IPS-18c (cell line): Measurements from ENCODE around the gene FBXL17.
"Not testable (repeated sequence)": the region's sequence is repeated elsewhere in the genome, so short reads cannot be mapped to it uniquely, and the experiment has no call there.

ENCODE experiments used
- H3K4me3 ChIP-seq: 2 replicates; pipeline ENCODE4 v1.7.0; 2013; ENCODE audit warnings: low read depth, mild to moderate bottlenecking, low read length, moderate library complexity; ENCODE audit not compliant: insufficient read depth
- H3K9me3 ChIP-seq: one replicate; pipeline ENCODE4 v1.6.1; 2013; ENCODE audit warnings: mild to moderate bottlenecking, low read length, moderate library complexity; ENCODE audit not compliant: control insufficient read depth, insufficient read depth

Gene FBXL17

DNA sequence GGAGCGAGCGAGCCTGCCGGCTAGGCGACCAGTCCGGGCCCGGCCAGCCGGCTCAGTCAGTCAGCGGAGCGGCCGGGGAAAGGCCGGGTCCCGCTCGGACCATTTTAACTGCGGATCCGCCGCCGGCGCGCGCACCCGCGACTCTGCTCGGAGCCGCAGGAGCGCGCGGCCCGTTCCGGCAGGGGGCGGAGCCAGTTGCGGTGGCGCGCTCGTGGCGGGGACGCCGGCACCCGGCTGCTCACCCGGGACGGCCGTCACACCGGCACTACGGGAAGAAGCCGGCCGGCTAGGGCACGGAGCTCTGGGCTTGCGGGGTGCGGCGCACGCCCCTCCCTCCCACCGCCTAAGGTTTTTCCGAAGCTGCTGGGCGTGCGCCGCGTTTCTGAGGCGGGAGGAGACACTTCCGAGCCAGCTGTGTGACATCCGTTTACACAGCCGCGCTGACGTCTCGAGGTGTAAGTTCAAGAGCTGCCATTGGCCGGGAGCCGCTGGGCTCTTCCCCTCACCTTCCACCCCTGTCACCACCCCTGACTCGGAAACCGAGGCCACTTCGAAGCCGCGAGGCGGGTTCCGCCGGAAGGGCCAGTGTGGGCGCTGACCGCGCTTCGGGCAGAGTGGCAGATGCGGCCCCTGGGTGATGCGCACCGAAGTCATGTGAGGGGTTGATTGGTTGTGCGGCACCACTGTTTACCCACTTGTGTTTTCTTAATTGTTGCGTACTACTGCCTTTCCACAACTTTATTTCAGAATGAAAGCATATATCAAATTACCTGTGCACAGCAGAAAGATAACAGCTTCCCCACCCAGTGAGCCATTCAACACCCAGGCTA is at the start of gene FBXL17:
Gene FBXL17, minus strand, starts transcription at position 145 of the 830 bp plus-strand sequence.
- Histone ChIP-seq H3K9me3 (no peaks in the 10 kb centered on the region), H3K4me3 (peak within 1 kb of the TSS; percentile 93)

DNA sequence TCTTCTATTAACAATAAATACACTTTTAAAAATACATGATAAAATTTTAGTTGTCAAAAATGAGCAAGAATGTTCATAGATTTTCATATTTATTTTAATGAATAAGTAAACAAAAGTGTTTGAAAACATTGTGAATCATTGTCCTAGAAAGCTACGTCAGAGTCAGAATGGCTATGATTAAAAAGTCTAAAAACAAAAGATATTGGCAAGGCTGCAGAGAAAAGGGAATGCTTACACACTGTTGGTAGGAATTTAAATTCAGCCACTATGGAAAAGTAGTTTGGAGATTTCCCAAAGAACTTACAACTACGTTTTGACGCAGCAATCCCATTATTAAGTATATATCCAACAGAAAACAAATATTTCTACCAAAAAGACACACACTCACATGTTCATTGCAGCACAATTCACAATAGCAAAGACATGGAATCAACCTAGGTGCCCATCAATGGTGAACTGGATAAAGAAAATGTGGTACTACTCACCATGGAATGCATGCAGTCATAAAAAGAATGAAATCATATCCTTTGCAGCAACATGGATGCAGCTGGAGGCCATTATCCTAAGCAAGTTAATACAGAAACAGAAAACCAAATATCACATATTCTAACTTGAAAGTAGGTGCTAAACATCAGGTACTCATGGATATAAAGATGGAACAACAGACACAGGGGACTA is 49.2 kb upstream of the FBXL17 start:
- no peak overlapping the region for H3K4me3 ChIP-seq
- no peaks in the 10 kb centered on the region for H3K9me3 ChIP-seq

DNA sequence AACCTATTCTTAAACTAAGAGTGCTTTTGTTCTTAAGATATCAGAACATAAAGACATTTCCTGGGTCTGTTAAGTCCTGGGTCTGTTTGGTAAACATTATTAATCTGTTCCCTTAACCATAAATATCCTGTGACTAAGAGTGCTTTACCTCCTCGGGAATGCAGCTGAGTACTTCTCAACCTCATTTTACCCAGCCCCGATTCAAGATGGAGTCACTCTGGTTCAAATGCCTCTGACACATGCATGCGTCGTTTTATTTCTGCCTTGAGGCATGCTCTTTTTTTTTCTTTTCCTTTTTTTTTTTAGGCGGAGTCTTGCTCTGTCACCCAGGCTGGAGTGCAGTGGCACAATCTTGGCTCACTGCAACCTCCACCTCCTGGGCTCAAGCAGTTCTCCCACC is 39.8 kb upstream of the FBXL17 start:
- Histone ChIP-seq H3K4me3 (no peak overlapping the region), H3K9me3 (no peaks in the 10 kb centered on the region)

DNA sequence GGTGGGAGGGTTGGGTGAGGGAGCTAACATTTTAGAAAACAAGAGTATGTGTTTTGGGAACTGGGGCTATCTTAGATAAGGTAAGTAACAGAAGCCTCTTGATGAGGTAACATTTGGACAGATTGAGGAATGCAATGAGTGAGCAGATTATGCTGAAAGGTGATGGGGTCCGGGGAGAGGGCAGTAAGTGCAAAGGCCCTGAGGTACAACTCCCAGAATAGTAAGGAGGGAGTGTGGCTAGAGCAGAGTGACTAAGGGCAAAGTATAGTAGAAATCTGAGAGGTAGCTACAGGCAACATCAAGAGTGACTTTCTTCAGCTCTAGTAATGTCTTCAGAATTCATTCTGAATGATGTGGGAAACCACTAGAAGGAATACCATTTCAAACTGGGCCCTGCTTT is 38.9 kb upstream of the FBXL17 start:
- Histone ChIP-seq H3K4me3 (no peak overlapping the region), H3K9me3 (no peaks in the 10 kb centered on the region)

DNA sequence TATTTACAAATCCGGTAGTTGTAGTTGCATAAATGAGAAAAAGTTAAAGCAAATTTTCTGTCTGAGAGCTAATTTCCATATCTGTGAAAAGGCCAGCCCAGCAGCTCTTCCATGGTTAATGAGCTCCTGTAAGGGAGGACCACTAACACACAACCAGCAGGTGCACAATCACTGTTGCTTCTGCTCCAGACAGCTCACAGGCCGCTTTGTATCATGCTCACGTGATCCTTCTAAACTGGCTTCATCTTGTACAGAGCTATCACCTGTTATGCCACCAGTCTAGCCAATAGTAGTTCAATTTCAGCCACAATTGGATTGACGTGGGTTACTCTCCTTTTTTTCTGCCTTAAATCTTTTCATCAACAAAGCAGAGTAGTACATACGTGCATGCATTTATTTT is 38.3 kb upstream of the FBXL17 start:
- H3K9me3 ChIP-seq, result no peaks in the 10 kb centered on the region
- H3K4me3 ChIP-seq, result no peak overlapping the region

DNA sequence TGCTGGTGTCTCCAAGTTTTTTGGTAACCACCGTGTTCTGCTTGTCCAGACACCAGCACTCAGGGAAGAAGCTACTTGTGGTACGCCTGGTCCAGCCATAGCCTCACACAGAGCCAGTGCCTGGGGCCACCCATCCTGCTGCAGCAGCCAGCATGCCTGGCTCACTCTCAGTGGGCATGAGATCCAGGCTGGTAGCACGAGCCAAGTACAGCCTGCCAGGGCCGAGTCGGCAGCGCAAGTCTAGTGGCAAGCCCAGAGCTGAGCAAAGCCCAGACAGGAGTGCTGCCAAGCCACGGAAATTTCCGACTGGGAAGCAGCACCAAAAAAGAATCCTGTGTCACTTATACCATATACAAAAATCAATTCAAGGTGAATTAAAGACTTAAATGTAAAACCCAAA is 36.3 kb upstream of the FBXL17 start:
- Histone ChIP-seq H3K4me3 (no peak overlapping the region), H3K9me3 (no peaks in the 10 kb centered on the region)

DNA sequence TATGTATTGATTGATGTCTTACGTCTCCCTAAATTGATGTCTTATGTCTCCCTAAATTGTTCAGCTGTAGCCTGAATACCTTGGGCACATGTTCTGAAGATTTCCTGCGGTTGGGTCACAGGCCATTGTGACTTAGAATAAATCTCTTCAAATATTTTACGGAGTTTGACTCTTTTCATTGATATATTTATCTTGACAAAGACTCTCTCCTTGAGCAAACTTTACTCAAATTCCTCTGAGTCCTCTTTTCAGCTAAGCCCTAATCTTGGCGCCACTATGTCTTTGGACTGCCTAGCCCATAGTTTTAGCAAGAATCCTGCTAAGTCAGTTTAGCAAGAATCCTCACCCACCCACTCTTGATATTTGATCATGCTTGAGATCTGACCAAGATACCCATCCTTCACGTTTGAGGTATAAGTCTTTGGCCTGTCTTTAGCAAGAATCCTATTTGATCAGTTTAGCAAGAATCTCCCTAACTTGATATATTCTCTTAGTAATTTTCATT is 35.3 kb upstream of the FBXL17 start:
- Histone ChIP-seq H3K9me3 (no peaks in the 10 kb centered on the region), H3K4me3 (no peak overlapping the region)

DNA sequence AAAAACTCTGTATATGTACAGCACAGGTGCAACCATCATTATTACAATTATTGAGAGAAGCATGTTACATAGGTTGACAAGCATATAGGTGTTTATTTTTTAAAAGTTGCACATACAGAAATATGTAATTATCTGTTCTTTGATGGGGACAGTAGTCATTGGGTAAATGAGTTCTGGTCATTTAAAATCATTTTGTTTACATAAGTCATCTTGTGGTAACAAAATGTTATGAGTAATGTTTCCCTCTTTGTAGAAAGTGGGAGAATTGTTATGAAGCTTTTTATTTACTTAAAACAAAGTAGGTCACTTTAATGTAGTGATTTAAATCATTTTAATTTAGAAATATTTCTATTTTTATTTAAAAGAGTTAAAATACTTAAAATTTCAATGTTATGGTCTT is 33.8 kb upstream of the FBXL17 start:
- Histone ChIP-seq H3K9me3 (no peaks in the 10 kb centered on the region), H3K4me3 (no peak overlapping the region)

DNA sequence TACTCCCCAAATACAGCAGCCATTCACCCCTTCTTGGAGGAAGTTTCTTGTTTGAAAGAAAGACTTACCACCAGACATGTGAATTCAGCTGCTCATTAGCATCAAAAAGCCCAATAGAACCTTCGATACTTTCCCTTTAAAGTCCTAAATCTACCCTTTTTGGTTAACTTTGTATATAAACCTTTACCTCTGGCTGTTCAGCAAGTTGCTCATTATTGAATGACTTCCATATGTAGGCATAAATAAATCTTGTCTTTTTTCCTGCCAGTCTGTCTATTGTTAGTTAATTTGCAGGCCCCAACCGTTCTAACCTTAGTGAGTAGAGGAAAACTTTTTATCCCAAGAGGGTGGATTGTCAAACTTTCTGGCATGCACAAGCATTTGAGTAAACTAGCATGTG is 27.9 kb upstream of the FBXL17 start:
- H3K4me3 ChIP-seq, result no peak overlapping the region
- no peaks in the 10 kb centered on the region for H3K9me3 ChIP-seq

DNA sequence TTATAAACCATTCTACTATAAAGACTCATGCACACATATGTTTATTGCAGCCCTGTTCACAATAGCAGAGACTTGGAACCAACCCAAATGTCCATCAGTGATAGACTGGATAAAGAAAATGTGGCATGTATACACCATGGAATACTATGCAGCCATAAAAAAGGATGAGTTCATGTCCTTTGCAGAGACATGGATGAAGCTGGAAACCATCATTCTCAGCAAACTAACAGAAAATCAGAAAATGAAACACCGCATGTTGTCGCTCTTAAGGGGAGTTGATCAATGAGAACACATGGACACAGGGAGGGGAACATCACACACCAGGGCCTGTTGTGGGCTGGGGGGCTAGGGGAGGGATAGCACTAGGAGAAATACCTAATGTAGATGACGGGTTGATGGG is 23.3 kb upstream of the FBXL17 start:
- H3K4me3 ChIP-seq, result not testable (repeated sequence)

DNA sequence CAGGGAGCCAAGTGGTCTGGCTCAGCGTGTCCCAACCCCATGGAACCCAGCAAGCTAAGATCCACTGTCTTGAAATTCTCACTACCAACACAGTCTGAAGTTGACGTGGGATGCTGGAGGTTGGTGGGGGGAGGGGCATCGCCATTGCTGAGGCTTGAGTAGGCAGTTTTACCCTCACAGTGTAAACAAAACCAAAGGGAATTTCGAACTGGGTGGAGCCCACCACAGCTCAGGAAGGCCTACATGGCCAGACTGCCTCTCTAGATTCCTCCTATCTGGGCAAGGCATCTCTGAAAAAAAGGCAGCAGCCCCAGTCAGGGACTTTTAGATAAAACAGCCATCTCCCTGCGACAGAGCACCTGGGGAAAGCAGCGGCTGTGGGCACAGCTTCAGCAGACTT is 17.1 kb upstream of the FBXL17 start:
- Histone ChIP-seq H3K9me3 (peaks cover 7% of the 10 kb centered on the region), H3K4me3 (no peak overlapping the region)

More for the DNA sequence above, 23.3 kb upstream of the FBXL17 start:
- not testable (repeated sequence) for H3K9me3 ChIP-seq

DNA sequence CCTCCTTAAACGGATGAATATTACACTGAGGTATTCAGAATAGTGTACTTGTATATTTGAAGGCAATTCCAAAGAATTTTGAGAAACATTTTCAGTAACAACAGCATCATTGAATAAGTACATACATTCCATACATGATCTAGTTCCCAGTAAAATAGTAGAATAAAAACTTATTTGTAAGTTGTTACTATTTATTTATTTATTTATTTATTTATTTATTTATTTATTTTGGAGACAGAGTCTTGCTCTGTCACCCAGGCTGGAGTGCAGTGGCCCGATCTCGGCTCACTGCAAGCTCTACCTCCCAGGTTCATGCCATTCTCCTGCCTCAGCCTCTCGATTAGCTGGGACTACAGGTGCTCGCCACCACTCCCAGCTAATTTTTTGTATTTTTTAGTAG is 14.9 kb upstream of the FBXL17 start:
- H3K4me3 ChIP-seq, H3K9me3 ChIP-seq: not testable (repeated sequence)

DNA sequence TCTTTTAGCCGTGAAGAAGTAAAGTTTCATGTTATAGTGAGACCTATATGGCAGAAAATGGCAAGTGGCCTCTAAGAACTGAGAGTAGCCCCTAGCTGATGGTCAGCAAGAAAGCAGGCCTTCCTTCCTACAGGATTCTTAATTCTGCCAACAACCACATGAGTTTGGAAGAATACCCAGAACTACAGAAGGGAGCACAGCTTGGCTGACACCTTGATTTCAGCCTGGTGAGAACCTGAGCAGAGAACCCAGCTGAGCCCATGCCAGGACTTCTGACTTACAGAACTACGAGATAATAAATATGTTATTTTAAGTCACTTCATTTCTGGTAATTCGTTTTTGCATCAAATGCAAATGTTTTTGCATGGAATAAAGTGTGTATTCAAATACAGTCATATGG is 5.9 kb upstream of the FBXL17 start:
- Histone ChIP-seq H3K4me3 (no peak overlapping the region), H3K9me3 (no peaks in the 10 kb centered on the region)

DNA sequence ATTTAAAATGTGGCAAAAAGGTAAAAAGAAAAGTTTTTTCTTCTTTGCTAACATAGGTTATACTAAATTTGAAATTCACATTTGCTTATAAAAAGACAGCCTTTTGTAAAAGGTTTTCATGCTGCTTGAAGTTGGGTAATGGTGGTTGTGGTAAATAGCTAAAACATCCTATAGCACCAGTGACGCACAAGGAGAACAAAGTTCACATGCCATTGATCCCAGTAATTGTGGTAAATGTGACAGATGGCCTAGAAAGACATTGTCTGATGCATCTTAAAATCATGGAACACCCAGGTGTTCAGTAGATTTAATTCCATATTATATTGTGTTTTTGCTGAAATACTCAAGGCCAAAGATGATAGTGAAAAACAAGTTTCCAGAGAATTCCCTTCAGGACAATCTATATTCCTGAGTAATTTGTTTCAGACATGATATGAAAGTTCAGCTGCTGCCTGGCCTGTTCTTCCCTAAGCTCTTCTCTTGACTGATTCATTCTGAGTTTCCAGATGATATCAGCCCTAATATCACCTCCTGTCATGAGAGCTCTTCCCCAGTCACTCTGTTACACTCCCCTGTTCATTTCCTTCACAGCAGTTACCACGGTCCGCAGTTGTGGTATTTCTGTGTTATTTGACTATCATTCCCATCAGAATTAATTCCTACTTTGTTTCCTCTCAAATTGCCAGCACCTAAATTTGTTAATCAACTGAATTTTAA is 4.6 kb upstream of the FBXL17 start:
- no peak overlapping the region for H3K4me3 ChIP-seq

DNA sequence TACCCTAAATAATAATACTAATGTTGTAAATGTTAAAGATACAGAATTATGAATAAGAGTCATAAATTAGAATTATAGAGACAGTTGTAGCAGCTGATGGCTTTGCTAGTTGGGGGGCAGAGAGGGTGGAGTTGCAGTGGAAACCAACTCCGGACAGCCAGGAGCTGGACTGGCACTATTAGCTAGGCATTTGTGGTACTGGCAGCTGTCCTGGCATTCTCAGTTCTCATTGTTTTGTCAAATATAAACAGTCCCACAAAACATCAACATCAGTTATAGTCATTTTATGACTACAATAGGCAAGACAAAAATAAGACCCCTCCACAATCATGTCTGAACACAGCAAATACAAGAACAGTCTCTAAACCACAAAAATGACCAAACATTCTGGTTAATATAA is 2.8 kb upstream of the FBXL17 start:
- H3K4me3 ChIP-seq, result no peak overlapping the region

More for the DNA sequence above, 4.6 kb upstream of the FBXL17 start:
- H3K9me3 ChIP-seq, result no peaks in the 10 kb centered on the region

DNA sequence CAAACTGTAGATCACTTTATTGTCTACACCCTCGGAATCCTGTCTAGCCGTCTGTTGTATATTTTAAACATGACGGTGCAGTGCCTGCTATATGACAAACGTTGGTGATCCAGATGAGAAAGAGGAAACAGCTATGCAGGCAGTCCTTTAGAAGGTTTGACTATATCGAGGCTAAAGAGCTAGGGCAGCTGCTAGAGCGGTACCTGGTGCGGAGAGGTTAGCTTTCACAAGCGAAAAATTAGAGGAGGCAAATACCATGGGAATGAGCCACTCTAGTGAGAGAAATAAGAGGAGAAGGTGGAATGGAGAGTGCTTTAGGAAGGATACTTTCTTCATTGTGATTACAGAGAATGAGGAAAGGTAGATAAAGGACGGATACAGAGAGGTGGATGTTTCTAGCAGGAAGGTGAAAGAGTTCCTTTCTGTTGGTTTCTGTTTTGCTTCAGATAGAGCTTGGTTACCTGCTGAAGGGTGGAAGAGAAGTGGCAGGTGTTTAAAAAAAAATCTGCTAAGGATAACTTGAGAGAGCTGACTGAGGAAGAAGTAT is 959 bp upstream of the FBXL17 start:
- Histone ChIP-seq H3K9me3 (no peaks in the 10 kb centered on the region), H3K4me3 (peak overlapping the region; percentile 93; the same call in 1 of the 2 replicates)

More for the DNA sequence above, 2.8 kb upstream of the FBXL17 start:
- no peaks in the 10 kb centered on the region for H3K9me3 ChIP-seq

DNA sequence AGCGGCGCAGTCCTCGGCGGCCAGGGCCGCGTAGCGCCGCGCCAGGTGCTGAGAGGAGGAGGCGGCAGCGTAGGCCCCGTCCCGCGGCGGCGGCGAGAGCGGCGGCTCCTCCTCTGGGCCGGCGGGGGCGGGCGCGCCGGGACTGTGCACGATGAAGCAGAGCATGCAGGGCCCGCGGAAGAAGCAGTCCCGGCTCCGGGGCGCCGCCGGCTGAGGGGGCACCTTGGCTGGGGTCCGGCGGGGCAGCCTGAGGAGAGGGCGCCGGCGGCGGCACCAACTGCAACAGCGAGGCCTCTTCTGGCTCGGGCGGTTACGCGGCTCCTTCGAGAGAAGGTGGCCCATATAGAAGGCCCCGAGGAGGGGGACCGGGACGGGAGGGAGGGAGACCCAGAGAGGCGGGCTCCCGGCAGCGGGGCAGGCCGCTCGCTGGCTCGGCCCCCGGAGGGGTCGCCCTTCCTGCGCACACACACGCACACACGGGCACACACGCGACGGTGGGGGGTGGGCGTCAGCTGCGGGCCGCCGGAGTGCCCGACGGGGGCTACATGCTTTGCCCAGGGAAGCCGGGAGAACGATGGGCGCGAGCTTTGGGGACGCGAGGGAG is 446 bp downstream of the FBXL17 start:
- Histone ChIP-seq H3K9me3 (no peaks in the 10 kb centered on the region), H3K4me3 (peak overlapping the region; percentile 93)
